Calu3 (cell line): ENCODE measurements around the gene IFT80. TPM values are rescaled to one million over a fixed set of nuclear protein-coding genes. Genes with fewer than 3 reads are reported as not detected.

ENCODE experiments used
- BruUV-seq: library from RNA; stranded (reverse); fragments of 400-500 nt; replicated peaks from 2 replicates; lab custom pipeline; 2021; lab: Mats Ljungman, UMichigan
- CTCF ChIA-PET: fragments of 300-600 bp; sonication (Branson Sonifier 250); formaldehyde crosslinking; loops from one replicate; lab custom pipeline; 2022; ENCODE audit warnings: antibody characterized with exemption; lab: Charles Lee
- DNase-seq: peaks from one replicate; pipeline ENCODE4 v3.0.0; 2022
- H3K27ac Mint-ChIP-seq: one replicate; pipeline ENCODE4 v1.8.0; 2022; ENCODE audit warnings: mixed read lengths; ENCODE audit not compliant: unreplicated experiment
- H3K27me3 Mint-ChIP-seq: one replicate; pipeline ENCODE4 v1.8.0; 2022; ENCODE audit warnings: mixed read lengths; ENCODE audit not compliant: unreplicated experiment
- H3K36me3 Mint-ChIP-seq: one replicate; pipeline ENCODE4 v1.8.0; 2022; ENCODE audit warnings: mild to moderate bottlenecking, moderate library complexity, mixed read lengths; ENCODE audit not compliant: insufficient read depth, unreplicated experiment
- H3K4me1 Mint-ChIP-seq: one replicate; pipeline ENCODE4 v1.8.0; 2022; ENCODE audit warnings: mild to moderate bottlenecking, low read depth, mixed read lengths; ENCODE audit not compliant: unreplicated experiment
- H3K4me3 Mint-ChIP-seq: one replicate; pipeline ENCODE4 v1.8.0; 2022; ENCODE audit warnings: mild to moderate bottlenecking, low read depth, moderate library complexity, mixed read lengths; ENCODE audit not compliant: unreplicated experiment
- H3K9me3 Mint-ChIP-seq: one replicate; pipeline ENCODE4 v1.8.0; 2022; ENCODE audit warnings: low read depth, mixed read lengths; ENCODE audit not compliant: unreplicated experiment
- CTCF ChIP-seq: fragments of 200-600 bp; IDR thresholded peaks from one replicate; pipeline ENCODE4 v1.8.0; 2022; ENCODE audit warnings: antibody characterized with exemption; ENCODE audit not compliant: unreplicated experiment
- intact Hi-C: fragments of 100-400 bp; cut with micrococcal nuclease; formaldehyde crosslinking; loops from one replicate; pipeline ENCODE4 v1.10.0; 2022; ENCODE audit not compliant: unreplicated experiment
- total RNA-seq: library from RNA; stranded (reverse); gene quantifications from 2 replicates; pipeline ENCODE4 v1.2.3, GENCODE V29; 2022

Gene IFT80
- total RNA-seq, 1 experiment from 2014 or later = 58.0 TPM

DNA sequence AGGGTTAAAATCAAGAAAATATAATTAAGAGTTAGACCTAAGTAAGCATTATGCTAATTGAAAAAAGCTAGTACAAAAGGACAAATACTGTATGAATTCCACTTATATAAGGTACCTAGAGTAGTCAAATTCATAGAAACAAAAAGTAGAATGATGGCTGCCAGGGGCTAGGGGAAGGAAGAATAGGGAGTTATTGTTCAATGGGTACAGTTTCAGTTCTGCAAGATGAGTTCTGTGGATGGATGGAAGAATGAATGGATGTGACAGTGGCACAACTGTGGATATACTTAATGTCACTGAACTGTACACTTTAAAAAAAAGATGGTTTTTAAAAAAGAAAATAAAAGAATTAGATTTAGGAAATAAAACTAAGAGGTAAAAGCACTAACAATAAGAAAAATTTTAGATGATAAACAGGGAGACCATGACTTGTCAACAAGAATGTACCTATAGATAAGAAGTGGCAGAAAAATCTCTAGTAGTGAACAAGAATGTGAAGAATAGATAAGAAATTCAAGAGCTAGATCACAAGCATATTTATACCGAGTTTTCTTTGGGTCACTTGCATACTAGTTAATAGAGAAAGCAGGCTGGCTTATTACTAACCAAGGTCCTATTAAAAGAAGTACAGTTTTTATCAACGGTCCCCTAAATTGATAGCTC, 5.5 kb downstream of the IFT80 start:
- no peak for TF ChIP-seq CTCF
- BruUV-seq = no TSS peak
- Mint-ChIP-seq H3K27ac (no peak overlapping the region), H3K4me1 (peaks cover 28% of the 10 kb centered on the region), H3K36me3 (peaks cover 6% of the 10 kb centered on the region), H3K27me3 (no peaks in the 10 kb centered on the region), H3K4me3 (no peak overlapping the region), H3K9me3 (no peaks in the 10 kb centered on the region)
- no peak for DNase-seq
- intact Hi-C loops = no loop called here
- CTCF ChIA-PET = no interaction called here

GRCh38 chr3:160392798-160393197, 6.2 kb downstream of the IFT80 start:
- DNase-seq = no peak
- Mint-ChIP-seq H3K4me1 (peaks cover 29% of the 10 kb centered on the region), H3K27me3 (no peaks in the 10 kb centered on the region), H3K27ac (no peak overlapping the region), H3K4me3 (no peak overlapping the region), H3K36me3 (no peaks in the 10 kb centered on the region), H3K9me3 (no peaks in the 10 kb centered on the region)
- BruUV-seq = no TSS peak
- intact Hi-C loops = no loop called here
- TF ChIP-seq CTCF = no peak
- CTCF ChIA-PET = no interaction called here

GRCh38 chr3:160390565-160391138, 8.4 kb downstream of the IFT80 start:
- Mint-ChIP-seq H3K4me1 (peaks cover 16% of the 10 kb centered on the region), H3K9me3 (no peaks in the 10 kb centered on the region), H3K27ac (no peak overlapping the region), H3K36me3 (no peaks in the 10 kb centered on the region), H3K27me3 (no peaks in the 10 kb centered on the region), H3K4me3 (no peak overlapping the region)
- CTCF ChIA-PET = interaction anchor here (0.6 kb wide), 1 partner anchor 827 kb away, joined by 3 read pairs; no protein-coding TSS in a partner anchor
- intact Hi-C loops = no loop called here
- BruUV-seq = no TSS peak
- no peak for TF ChIP-seq CTCF
- no peak for DNase-seq

GRCh38 chr3:160384639-160385318, 14.2 kb downstream of the IFT80 start:
- CTCF ChIA-PET = no interaction called here
- DNase-seq = no peak
- Mint-ChIP-seq H3K27me3 (no peaks in the 10 kb centered on the region), H3K36me3 (no peaks in the 10 kb centered on the region), H3K9me3 (no peaks in the 10 kb centered on the region), H3K4me3 (no peak overlapping the region), H3K27ac (no peak overlapping the region), H3K4me1 (peaks cover 33% of the 10 kb centered on the region)
- BruUV-seq = no TSS peak
- TF ChIP-seq CTCF = no peak
- intact Hi-C loops = no loop called here
